CD1c-positive myeloid dendritic cell (primary cell): ENCODE measurements around the gene CACNA1A.

ENCODE experiments used
- DNase-seq: peaks from one replicate; pipeline ENCODE4 v3.0.0-alpha.2; 2016; ENCODE audit errors: extremely low spot score

Gene CACNA1A

GRCh38 chr19:13493516-13494310 lies 12.6 kb downstream of the CACNA1A start:
- no peak for DNase-seq

- no peak for DNase-seq
Observed at GRCh38 chr19:13492128-13492527, 14.2 kb downstream of the CACNA1A start.

- DNase-seq: no peak
Observed at GRCh38 chr19:13487985-13488384, 18.3 kb downstream of the CACNA1A start.

- no peak for DNase-seq
Observed at GRCh38 chr19:13484166-13484565, 22.1 kb downstream of the CACNA1A start.

GRCh38 chr19:13483215-13483614 lies 23.1 kb downstream of the CACNA1A start:
- no peak for DNase-seq

- no peak for DNase-seq
Observed at GRCh38 chr19:13478576-13478975, 27.7 kb downstream of the CACNA1A start.

GRCh38 chr19:13476071-13476470 lies 30.2 kb downstream of the CACNA1A start:
- no peak for DNase-seq

GRCh38 chr19:13475044-13475443 lies 31.2 kb downstream of the CACNA1A start:
- DNase-seq: no peak

GRCh38 chr19:13466697-13467096 lies 39.6 kb downstream of the CACNA1A start:
- no peak for DNase-seq

GRCh38 chr19:13463296-13463695 lies 43.0 kb downstream of the CACNA1A start:
- DNase-seq: peak; percentile 1

GRCh38 chr19:13461536-13461935 lies 44.7 kb downstream of the CACNA1A start:
- no peak for DNase-seq

- no peak for DNase-seq
Observed at GRCh38 chr19:13460045-13460444, 46.2 kb downstream of the CACNA1A start.

- DNase-seq: no peak
Observed at GRCh38 chr19:13459351-13459750, 46.9 kb downstream of the CACNA1A start.

GRCh38 chr19:13451434-13451995 lies 54.8 kb downstream of the CACNA1A start:
- DNase-seq: no peak

- no peak for DNase-seq
Observed at GRCh38 chr19:13447978-13448377, 58.3 kb downstream of the CACNA1A start.

GRCh38 chr19:13441810-13442512 lies 64.3 kb downstream of the CACNA1A start:
- peak; percentile 25 for DNase-seq

- no peak for DNase-seq
Observed at GRCh38 chr19:13437919-13438618, 68.2 kb downstream of the CACNA1A start.

GRCh38 chr19:13436352-13436751 lies 69.9 kb downstream of the CACNA1A start:
- DNase-seq: no peak

- DNase-seq: peak; percentile 44
Observed at GRCh38 chr19:13430790-13431582, 75.3 kb downstream of the CACNA1A start.

GRCh38 chr19:13429563-13429962 lies 76.7 kb downstream of the CACNA1A start:
- no peak for DNase-seq

GRCh38 chr19:13428352-13428751 lies 77.9 kb downstream of the CACNA1A start:
- peak; percentile 21 for DNase-seq
